ENCODE data around the gene SLC32A1.

SLC32A1 gene, protein sequence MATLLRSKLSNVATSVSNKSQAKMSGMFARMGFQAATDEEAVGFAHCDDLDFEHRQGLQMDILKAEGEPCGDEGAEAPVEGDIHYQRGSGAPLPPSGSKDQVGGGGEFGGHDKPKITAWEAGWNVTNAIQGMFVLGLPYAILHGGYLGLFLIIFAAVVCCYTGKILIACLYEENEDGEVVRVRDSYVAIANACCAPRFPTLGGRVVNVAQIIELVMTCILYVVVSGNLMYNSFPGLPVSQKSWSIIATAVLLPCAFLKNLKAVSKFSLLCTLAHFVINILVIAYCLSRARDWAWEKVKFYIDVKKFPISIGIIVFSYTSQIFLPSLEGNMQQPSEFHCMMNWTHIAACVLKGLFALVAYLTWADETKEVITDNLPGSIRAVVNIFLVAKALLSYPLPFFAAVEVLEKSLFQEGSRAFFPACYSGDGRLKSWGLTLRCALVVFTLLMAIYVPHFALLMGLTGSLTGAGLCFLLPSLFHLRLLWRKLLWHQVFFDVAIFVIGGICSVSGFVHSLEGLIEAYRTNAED

DNA sequence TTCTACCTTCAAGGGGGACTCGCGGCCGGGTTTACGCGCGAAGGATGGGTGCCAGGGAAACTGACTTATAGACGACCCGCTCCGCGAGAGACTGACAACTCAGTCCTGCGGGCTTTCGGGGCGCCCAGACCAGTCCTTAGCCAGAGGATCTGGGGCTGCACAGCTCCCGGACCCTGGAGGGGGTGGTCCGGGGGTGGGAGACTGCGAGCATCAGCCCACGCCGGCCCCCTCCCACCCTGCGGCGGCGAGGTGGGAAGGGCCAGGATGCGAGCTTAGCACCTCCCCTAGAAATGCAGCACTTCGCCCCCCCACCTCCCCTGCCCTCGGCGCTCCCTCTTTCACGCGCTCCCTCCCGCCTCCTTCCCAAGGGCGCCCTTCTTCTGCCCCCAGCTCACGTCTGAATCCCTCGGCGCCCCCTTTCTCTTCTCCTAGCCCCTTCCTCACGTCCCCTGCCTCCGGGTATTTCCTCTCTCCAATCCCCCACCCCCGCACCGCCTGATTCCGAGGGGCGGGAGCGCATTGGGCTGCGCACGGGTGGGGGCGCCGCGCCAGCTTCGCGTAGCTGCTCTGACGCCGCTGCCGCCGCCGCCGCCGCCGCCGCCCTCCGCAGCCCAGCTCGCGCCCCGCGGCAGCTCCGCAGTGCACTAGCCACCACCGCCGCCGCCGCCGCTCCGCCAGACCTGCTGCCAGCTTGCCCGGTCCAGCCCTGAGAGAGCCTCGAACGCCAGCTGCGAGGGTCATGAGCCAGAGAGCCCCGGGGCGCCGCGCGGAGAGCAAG, at the start of gene SLC32A1:
TSS of gene SLC32A1 (plus strand) at position 639 of the 778 bp plus-strand sequence. CDS start 239 bp downstream, outside the sequence.
- DNase-seq = no peak

DNA sequence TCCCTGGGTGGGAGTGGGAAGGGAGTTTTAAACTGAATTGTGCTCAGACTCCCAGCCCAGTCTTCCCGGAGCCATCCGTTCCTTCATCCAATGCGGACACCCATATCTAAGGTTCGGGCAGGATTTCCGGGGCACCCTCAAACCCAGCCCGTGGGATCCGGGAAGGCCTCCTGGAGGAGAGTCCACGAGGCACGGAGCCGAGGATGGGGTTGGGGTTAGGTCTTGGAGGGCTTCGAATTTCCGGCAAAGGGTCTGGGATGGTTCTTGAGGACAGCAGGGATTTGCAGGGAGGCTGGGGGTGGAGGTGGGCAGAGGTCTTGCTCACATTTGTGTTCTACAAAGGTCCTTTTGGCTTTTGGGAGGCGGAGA, 49.5 kb upstream of the SLC32A1 start:
- DNase-seq = no peak

DNA sequence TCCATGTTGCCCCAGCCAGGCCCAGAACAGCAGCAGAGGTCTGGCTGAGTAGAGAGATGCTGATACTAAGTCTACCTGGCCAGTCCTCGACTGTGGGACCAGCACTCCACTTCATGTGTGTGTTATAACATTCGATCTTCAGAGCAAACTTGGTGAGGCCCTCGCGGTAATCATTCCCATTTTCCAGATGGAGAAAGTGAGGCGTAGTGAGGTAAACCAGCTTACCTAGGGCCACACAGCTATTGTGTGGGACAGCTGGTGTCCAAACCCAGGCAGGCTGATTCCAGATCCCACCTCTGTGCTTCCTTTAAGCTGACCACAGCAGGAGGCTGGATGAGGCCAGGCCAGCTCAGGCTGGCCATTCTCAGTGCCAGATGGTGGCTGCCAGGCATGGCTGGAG, 47.7 kb upstream of the SLC32A1 start:
- no peak for DNase-seq

DNA sequence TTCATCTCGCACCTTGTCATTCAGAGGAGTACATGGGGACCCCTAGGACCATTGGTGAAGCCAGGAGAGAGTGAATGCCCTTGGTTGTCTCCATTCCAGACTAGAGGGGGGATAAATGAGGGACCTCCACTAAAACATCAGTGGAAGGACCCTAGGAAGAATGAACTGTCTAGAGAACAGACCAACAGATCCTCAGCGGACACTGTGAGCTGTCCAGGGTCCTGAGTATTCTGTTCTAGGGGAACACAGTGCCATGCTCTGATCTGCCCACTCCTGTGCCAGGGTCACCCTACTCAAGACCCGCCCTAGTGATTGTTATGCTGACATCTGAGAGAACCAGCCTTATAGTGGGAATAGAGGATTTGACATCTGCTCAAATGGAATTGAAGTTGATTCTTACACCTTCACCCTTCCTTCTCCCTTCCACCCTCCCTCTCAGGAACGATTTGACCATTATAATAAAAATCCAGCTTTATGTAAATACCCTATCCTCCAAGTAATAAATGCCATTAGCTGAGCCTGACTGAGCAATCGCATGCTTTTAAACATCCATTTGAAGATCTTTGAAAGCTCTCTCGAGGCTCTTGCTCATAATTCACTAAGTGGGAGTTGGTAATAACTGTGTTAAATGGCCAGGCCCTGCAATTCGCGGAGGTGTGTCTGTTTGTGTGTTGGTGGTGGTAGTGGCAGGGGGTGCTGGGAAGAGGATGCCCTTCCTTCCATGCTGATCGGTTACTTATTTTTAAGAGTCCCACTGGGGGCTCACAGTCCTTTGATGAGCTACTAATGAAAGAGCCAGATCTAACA, 43.6 kb upstream of the SLC32A1 start:
- DNase-seq = no peak

DNA sequence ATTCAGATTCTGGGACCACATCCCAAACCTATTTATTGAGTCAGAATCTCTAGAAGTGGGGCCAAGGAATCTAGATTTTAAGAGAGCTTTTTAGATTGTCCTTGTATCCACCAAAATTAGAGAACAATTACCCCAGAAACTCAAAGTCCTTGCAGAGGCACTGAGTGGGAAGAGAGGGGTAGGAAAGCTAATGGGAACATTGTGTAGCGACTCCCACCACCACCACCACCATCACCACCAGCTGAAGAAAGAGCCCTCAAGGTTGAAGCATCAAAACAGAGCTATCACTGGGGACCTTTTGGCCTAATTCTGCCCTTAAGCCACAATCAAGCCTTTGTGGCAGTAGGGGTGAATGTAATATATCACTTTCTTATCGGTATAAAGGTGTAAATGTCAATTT, 39.0 kb upstream of the SLC32A1 start:
- no peak for DNase-seq

DNA sequence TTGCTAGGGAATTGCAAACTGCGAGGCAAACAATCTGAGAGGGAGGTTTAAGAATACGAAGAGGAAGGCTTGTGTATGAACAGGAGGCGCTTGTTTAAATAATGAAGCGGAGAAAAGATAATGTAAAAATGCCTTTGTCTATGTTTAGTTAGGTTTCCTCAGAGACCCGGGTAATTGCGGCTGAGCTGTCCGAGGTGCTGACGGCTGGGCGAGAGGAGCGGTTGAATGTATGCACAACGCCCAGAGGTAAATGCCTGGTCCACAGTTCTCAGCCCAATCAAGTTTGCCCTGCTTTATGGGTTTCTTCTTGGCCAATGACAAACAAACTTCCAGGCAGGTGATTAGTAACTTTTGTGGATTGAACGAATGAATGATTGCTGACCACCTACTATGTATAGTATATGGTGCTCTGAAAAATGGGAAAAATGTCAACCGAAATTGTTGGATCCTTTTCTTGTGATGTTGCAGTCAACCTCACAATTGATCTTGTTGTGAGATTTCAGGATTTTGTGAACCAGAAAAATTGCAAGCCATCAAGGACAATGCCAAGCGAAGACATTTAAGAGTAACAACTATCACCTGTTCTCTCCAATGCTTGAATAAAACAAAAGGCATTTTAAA, 38.3 kb upstream of the SLC32A1 start:
- peak; percentile 38 for DNase-seq

DNA sequence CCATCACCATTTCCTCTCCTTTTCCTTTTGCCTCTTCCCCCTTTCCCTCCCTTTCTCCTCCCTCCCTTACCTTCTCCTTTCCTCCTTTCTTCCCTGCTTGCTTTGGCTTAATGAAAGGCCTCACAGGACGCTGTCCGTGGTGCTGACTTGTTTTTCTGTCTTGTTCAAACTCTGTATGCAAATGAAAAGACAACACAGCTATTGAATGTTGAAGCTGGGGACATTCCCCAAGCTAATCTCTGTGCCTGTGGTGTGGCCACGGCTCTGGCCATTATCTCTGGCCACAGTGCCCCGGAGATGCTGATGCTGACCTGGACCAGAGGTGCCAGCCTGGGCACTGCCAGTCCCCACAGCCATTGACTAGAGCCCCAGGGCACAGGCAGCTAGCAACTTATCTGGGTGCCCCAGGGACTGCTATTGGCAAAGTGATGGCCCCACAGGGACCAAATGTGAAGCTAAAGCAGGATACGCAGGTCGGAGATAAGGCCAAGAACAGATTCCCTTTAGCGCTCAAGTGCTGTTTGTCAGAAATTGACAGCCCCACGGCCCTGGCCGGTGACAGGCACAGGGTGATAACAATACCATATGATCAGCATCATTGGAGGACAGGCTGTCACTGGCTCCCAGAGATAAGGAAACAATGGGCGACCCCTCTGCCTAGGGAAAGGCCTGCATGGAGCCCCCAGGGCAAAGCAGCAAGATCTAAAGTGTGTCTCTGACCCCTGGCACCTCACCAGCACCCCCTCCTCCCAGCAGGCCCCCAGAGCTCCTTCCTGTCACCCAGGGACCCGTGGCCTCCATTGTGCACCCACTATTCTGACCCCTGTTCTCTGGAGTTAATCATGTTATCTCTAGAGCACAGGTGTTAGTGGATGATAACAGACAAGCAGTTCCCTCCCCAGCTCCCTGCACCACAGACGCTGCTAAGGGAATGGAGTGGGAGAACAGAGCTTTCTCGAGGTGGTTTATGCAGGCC, 31.6 kb upstream of the SLC32A1 start:
- peak; percentile 66 for DNase-seq

DNA sequence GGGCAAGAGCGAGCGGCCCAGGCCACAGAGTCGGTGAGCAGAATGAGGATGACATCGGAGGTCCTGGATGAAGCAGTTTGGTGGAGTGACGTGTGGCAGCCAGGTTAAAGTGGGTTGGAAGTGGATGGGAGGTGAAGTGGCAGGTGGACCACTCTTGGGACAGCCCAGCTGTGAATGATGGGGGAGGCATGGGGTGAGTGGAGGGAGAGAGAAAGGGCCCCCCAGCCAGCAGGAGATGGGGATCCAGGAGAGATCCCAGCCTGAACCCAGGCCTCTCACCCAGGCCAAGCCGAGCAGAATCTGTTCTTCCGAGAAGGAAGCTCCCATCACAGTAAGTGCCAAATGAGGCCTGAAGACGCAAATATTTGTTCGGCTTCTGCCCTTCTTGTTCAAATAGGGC, 27.0 kb upstream of the SLC32A1 start:
- no peak for DNase-seq

DNA sequence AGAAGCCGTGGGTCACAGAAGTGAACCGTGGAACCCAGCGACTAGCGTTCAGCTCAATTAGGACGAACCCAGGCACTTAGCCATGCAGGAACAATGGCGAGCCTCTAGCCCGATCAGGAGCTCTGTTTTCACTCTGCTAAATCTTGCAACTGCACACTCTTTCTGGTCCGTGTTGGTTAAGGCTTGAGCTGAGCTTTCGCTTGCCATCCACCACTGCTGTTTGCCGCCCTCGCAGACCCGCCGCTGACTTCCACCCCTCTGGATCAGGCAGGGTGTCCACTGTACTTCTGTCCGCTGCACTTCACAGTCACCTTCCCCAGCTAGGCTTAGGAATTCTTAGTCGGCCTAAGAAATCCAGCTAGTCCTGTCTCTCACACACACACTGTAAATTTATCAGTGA, 25.7 kb upstream of the SLC32A1 start:
- no peak for DNase-seq

DNA sequence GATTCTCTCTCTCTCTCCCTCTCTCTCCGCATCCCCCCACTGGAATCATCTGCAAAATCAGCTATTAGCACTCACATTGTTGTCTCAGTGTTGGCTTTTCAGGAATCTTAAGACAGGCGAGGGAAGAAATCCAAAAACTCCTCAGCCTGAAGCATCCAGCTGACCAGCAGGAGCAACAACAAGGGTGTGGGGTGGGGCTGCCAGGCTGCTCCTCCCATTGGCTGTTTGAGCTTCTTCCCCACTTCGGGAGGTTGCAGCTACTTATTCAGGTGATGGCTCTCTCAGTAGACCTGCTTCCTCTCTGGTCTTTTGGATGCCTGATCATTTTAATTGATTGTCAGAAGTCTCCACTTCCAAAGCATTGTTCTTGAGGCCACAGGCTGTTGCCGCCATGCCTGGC, 24.1 kb upstream of the SLC32A1 start:
- DNase-seq = no peak

DNA sequence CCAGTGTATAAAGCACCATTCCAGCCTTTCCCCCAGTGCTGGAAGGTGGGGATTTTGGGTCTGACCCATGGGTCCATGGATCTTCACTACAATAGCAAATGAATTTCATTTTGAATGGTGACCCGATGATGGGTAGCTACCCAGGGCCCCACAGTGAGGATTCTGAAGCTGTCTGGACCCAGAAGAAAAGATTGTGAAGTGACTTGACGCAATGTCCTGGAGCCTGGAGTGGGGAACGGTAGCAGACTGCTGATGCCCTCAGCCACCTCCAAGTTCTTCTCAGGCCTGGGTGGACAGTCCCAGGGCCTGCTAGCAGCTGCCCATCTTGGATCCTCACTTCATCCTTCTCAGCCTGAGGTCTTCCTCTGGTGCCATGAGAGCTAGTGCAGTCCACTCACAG, 23.4 kb upstream of the SLC32A1 start:
- DNase-seq = no peak

DNA sequence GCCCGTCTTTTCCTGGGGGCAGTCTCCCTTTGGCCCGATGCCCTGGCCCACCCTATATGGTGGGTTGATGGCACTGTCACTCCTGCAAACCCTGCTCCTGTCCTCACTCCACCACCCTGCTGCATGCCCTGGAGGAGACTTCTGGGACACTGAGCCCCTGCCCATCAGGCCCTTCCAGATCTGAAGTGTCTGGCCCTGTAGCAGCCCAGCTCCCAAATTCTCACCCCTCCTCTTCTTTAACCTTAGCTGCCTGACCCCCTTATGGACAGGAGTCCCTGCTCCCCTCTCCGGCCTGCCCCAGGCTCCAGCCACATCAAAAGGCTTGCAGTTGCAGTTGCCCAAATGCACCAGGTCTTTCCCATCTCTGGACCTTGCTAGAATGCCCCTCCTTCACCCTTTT, 20.8 kb upstream of the SLC32A1 start:
- no peak for DNase-seq

DNA sequence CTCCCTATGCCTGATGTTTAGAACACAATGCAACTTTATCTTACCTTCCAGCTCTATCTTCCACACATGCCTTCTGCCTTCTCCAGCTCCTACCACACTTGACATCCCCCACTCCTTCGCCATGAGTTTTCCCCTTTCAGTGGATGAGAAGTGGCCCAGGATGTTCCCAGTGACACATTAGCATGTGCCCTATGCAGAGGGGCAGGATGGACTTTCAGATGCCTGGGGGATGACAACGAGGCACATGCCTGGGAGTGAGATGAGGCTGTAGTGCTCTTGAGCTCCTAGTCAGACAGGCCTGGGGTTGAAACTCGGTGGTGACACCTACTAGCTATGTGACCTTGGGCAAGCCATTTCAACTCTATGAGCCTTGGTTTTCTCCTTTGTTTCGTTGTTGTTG, 20.1 kb upstream of the SLC32A1 start:
- DNase-seq = no peak

DNA sequence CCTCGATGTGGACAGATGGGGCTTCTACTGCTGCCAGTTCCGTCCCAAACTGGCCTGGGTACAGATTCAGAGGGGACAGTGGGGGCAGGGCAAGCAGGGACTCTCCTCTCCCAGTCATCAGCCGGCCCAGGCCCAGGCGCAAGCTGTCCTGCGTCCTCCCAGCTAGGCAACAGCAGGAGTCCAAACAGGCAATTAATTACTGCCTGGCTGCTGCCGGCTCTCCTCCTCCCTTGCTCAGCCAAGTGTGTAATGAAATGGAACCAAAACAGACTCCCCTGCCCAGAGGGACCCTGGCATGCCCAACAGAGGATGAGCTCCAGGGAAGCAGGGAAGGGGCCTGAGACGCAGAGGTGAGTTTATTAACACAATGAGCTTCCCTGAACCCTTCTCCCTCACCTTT, 17.8 kb upstream of the SLC32A1 start:
- no peak for DNase-seq

DNA sequence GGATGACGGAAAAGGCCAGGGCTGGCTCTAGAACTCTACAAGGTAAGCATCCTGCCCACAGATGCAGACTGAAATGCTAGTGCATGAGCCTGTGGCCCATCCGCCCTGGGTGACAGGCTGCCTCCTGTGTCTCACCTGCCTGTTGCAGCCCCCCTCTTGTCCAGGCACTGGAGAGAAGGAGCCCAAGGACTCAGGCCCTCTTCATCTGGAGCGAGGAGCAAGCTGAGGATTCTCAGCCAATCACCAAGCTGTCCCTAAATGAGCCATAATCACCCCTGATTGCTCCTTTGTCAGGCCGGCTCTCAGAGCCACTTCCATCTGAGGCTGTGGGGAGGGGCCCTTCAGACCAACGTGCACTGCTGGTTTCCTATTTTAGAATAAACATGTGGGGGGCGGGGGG, 10.0 kb upstream of the SLC32A1 start:
- DNase-seq = no peak

DNA sequence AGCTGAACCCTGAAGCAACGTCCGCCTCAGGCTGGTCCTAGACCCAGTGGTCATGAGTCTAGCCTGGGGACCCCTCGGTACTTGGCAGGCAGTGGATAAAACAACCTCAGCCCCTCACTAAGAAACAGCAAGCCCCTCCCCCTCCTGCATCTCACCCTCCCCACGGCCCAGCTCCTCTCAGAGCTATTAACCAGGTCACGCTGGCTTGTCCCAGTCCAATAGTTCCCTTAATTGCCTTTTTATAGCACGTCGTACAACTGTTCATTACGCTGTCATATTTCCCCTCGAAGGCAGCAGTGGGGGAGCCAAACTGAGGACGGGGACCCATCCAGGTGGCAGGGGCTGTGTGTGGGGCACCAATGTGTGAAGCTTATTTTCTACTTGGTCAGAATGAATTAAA, 8.6 kb upstream of the SLC32A1 start:
- no peak for DNase-seq

DNA sequence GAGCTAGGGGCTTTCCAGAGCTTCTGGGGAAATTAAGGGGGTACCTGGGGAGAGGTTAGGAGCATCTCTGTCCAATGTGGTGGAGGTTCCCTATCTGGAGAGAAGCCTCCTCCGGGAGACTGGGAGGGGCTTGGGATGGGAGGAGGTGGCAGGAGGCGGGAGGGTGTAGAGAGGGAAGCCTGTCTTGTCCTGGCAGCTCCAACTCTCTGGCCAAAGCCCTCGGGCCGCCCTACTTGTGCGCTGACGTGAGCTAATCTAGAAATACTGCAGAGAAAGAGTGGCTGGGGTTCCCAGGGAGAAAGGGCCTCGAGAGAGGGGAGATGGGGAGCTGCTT, 1.6 kb upstream of the SLC32A1 start:
- no peak for DNase-seq

DNA sequence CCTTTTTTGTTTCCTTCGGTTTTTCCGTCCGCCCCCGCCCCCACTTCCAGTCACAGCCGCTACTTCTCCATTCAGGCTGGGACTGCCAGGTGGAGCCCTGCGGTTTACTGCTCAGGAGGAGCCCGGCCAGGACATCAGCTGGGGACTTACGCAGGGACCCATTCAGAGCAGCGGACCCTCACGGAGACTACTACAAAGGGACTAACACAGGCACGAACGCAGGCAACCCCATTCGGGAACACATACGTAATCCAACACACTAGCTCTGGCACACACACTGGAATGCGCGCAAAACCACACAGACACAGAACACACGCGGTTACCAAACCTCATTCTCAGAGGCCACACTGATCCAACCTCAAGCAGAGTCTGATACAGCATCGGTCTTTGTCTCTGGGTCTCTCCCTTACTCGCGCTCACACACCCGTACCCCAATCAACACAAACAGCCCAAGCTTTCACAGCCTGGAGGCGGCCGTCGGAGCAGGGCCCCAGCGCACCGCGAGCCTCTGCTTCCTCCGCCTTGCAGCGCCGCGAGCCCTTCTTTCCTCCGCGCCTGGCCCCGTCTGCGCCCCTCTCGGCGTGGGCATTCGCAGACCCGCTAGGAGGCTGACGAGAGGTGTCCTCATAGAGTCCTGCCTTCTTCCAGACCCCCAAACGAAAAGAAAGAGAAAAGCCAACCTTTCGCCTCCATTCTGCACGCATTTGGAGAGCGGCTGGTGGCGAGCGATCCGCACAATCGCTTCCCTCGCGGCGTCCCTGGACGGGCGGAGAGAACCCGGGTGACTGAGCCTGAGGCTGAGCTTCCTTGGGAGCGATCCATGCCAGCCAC, 1.1 kb upstream of the SLC32A1 start:
- DNase-seq = no peak

DNA sequence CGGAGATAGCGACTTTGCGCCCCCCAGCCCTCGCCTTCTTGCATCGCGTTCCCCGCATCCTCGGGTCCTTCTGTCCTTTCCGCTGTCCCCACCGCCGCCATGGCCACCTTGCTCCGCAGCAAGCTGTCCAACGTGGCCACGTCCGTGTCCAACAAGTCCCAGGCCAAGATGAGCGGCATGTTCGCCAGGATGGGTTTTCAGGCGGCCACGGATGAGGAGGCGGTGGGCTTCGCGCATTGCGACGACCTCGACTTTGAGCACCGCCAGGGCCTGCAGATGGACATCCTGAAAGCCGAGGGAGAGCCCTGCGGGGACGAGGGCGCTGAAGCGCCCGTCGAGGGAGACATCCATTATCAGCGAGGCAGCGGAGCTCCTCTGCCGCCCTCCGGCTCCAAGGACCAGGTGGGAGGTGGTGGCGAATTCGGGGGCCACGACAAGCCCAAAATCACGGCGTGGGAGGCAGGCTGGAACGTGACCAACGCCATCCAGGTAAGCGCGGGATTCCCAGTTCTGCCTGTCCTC, 401 bp downstream of the SLC32A1 start:
- DNase-seq = no peak

DNA sequence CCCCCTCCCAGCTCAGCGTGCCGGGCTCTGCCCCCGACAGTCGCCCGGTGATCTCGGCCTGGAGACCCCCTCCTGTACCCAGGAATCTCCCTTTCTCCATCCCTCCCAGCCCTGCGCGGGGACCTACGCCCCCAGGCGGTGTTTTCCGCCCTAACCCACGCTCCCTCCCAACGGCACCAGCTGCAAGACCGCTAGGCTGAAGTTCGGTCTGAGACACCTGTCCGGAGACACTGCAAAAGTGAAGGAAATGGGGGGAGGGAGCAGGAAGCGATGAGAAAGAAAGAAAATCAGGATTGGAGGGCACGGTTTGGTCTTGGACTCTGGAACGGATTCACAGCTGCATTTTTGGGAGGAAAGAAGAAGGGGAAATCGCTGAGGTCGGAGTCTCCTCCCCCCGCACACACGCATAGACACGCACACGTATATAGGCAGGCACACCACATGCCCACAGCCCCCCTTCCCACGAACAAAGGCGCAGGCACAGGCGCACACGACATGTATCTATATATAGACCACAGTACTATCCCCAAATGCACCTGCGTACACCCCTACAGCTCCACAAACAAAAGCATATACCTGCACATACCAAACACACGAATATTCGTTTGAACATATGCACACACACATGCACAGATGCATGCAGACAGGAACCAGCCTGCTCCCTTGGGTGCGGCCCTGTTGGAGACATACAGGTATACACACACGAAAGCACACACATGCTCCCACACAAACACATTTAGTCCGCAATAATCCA, 1.0 kb downstream of the SLC32A1 start:
- DNase-seq = no peak

Measured in kidney glomerular epithelial cell (primary cell).